ENCODE results near the gene NUBPL.

GRCh38 chr14:31884238-31884637 lies 323.0 kb downstream of the NUBPL start:
- no peak for TF ChIP-seq CTCF (IDR thresholded peaks at IDR 0.05; ENCODE audit: low read depth, low read length, poor library complexity, severe bottlenecking)
- no peak for TF ChIP-seq EZH2phosphoT487 (IDR thresholded peaks at IDR 0.05; ENCODE audit: borderline replicate concordance, low read length)

Data from DOHH2 (cell line).